GM19463 (cell line): ENCODE measurements around the gene S100A2.
"Not testable (repeated sequence)": the region's sequence is repeated elsewhere in the genome, so short reads cannot be mapped to it uniquely, and the experiment has no call there.

Experiments
- ATAC-seq: cut with Tn5 transposase; IDR thresholded peaks from one replicate; pipeline ENCODE4 v1.9.1; 2021; ENCODE audit warnings: mild to moderate bottlenecking, moderate library complexity; ENCODE audit not compliant: unreplicated experiment

The S100A2 gene

DNA sequence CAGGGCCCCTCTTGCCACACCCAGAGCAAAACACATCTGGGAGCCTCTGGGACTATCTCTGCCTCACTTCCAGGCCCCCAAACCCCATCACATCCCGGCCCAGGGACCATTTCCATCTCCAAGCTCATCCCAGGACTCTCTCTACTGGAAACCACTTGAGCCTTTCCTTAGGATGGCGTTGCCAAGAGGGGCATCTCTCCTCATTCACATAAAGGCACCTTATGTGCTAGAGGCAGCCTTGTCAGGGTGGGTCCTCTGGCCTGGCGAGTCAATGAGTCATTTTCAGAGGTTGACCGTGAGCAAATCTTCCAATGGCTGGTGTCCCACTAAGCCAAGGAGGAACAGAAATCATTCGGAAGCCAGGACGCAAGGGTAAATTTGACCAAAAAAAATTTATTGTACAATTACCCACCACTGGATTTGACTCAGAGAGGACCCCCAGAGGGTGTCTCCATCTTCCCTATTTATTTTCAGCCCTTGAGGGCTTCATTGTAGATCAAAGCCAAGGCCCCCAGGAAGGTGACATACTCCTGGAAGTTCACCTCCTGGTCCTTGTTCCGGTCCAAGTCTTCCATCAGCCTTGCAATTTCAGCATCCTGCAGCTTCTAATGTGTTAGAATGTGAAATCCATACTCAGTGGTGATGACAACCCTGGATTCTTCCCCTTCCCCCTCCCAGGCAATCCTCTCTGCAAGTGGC, 31.3 kb downstream of the S100A2 start:
- ATAC-seq: no peak

DNA sequence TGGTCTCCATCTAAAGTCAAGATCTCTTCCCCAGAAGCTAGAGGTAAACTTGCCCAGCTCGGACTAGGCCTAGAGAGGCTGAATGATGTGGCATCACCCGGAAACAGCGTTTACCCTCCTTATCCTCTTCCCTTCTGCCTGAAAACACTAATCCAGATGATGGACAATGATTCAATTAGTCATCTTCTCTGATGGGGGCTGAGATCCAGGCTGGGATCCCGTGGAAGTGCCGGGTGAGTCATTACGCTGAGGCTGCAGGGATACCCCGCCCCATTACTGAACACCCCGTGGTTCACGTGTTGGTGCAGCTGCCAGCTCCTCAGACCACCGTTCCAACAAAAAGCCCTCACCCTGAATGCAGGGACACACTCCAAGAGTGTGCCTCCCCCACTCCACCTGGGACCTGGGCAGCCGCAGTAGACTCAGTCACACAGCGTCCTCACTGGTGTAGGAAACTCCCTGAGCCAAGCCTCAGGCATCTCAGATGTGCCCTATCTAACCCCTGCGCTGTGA, 31.9 kb downstream of the S100A2 start:
- ATAC-seq: no peak

DNA sequence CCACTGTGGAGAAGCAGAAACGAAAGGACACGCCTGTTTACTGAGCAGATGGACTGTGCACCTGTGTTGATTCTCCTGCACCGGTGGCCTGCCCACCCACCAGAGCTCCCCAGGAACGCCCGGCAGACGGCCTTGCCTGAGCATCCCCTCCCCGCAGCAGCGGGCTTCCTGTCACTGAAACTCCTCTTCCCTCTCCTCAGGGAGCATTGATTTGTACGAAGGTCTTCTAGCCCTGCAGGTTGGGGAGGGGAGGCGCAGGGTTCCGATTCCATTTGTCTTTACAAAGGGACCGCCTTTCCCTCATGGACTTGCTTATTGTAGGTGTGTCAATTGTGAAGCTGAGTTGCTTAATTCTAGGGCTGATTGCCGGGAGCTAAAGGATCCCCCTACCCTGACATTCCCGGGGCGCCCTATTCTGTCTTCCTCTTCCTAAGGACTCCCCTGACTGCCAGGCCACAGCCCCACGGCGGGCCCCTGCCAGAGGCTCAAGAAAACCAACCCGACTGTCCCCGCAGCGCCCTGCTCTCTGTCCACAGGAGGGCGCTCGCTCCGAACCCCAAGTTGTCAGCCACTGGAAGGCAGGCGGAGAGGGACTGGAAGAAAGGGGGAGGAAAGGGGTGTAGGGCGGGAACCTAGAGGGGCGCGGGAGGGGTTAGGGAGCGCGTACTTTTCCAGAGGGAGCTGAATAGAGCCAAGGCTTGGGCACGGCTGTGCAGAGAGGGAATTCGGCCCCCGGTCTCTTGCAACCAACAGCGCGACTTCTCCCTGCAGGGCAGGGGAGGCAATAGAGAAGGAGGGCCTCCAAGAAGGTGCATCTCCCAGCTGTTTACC, 32.7 kb downstream of the S100A2 start:
- no peak for ATAC-seq

DNA sequence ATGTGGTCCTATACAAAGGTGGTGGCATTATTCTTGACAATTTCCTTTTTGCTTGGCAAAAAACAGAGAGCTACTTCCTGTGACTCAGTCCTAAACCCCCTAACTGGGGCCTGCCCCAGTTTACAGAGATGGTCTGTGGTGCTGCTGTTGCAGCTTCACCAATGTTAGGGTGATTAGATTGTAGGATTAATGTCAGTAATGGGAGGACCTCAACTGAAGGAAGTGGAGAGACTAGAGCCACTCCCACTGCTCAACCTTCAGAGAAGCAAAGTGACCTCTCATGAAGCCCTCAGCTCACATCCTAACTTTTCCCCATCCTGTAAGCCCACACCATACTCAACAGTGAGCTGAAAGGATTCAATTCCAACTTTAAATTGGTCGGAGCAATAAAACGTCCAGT, 33.5 kb downstream of the S100A2 start:
- no peak for ATAC-seq

DNA sequence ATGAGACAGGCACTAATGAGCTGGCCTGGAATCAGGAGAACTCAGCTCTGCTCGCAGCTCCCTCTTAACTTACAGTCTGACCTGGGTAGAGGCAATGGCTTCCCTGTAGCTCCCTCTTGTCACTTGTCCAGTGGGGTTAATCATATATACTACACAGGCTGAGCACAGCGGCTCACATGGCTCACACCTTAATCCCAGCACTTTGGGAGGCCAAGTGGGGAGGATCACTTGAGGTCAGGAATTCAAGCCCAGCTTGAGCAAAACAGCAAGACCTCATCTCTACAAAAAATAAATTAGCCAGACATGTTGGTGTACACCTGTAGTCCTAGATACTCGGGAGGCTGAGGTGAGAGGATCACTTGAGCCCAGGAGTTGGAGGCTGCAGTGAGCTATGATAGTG, 34.0 kb downstream of the S100A2 start:
- ATAC-seq: no peak

DNA sequence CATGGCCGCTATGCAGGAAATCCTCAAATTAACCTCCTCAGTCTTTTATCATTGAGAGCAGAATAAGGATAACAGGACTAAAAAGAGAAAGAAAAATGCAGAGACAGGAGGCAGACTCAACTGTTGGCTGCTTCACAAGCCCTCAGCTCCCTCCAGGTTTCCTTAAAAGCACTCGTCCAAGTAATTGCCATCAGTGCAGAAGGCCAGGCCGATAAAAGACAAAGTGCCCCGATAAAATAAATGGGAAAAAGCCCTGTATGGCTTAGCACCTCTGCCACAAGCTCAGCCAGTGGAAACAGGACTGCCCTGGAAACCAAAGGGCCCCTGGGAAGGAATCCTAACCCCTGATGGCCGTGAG, 38.0 kb downstream of the S100A2 start:
- no peak for ATAC-seq

DNA sequence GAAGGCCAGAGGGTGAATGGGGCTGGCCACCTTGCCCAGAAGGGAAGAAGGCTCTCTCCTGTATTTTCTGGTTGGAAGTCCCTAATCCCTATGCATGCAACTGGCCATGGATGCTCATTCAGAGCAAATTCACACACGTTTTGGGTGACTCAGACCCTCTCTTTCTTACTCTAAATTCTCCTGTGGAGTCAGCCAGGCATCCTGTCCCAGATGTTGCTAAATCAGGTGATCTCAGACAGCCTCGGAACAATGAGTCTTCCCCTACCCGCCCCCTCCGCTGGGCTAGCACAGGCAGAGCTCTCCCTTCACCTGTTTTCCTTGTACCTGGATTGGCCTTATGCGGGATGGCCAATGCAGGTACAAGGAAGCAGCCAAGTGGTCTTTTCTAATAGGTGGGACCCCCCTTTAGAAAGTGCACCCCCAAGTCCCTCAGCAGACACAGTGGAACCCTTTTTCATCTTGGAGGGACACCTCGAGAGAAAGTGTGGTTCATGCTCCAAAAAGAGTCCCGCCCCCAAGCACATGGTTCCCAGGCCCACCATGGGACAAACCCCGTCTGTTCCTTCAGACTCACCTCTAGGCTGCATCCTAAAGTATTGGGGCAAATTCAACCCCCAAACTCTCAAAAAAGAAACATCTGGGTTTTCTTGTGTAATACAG, 38.5 kb downstream of the S100A2 start:
- no peak for ATAC-seq

DNA sequence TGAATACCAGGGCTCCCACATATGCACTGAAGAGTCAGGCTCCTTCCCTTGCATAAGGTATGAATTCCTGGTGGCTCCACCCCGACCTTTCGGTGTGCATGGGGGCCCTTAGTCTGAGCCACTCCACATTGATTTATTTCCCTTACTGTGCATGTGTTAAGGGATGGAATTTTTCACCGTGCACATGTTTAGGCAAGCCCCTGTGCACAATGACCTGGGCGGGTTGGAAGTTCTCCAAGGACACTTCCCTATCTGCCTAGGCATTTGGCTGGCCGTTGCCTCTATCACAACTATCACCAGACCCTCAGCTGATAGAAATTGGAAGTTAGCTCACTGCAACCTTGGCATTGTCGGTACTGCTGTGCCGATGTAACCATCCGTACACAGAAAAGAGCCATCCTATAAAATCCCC, 39.5 kb downstream of the S100A2 start:
- no peak for ATAC-seq

DNA sequence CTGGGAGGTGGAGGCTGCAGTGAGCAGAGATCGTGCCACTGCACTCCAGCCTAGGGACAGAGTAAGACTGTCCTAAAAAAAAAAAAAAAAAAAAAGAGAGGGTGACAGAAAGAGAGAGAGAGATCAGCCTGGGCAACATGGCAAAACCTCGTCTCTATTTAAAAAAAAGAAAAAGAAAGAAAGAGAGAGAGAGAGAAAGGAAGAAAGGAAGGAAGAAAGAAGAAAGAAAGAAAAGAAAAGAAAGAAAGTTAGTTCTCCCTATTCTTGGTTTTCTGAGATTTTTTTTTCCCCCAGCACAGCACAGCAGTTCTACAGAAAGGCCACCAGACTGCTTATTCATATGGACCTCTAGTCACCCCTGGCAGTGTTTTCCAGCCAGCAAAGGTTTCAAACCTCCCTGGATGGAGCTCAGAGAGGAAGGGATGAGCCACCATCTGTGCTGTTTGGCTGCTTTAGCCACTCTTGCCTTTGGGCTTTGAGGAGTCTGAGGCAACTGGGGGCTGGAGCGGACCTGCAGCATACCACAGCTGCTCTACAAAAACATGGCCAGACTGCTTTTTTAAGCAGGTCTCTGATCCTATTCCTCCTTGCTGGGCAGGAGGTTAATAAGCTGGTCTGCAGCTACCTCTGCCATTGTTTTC, 40.4 kb downstream of the S100A2 start:
- no peak for ATAC-seq

DNA sequence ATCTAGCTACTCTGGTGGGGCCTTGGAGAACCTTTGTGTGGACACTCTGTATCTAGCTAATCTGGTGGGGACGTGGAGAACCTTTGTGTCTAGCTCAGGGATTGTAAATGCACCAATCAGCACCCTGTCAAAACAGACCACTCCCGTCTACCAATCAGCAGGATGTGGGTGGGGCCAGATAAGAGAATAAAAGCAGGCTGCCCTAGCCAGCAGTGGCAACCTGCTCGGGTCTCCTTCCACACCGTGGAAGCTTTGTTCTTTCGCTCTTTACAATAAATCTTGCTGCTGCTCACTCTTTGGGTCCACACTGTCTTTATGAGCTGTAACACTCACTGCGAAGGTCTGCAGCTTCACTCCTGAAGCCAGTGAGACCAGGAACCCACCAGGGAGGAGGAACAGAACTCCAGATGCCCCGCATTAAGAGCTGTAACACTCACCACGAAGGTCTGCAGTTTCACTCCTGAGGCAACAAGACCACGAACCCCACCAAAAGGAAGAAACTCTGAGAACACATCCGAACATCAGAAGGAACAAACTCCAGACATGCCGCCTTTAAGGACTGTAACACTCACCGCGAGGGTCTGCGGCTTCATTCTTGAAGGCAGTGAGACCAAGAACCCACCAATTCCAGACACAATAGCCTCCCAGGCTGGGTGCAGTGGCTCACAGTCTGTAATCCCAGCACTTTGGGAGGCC, 43.1 kb downstream of the S100A2 start:
- not testable (repeated sequence) for ATAC-seq

DNA sequence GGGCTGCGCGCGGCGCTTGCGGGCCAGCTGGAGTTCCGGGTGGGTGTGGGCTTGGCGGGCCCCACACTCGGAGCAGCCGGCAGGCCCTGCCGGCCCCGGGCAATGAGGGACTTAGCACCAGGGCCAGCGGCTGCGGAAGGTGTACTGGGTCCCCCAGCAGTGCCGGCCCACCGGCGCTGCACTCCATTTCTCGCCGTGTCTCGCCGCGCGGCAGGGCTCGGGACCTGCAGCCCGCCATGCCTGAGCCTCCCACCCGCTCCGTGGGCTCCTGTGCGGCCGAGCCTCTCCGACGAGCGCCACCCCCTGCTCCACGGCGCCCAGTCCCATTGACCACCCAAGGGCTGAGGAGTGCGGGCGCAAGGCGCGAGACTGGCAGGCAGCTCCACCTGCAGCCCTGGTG, 43.8 kb downstream of the S100A2 start:
- ATAC-seq: not testable (repeated sequence)

DNA sequence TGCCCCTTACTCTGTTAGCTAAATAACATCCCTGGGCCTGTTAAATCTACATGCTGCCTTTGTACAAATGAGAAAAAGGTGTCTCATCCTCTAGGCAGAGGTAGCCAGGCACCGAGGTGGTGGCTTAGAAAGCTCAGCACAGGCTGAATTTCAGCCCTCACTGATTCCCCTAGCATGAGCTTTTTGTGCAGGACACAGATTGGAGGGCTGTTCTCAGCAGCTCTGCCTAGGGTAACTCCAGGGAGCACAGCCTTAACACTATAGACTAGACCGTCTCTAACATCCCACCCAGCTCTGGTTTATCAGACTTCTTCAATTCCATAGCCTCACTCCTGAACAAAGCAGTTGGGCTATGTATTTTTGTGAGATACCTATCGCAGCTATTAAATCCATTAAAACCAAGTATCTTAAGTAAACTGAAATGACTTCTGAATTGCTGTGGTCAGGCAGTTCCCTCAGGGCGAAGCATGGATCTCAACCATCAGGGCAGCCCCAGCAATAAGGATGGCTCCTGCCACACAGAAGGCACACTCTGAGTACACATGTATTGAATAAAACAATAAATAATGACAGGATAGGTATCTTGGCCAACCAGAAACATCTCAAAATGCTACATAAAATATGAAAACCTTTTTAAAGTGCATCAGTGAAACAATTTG, 44.7 kb downstream of the S100A2 start:
- no peak for ATAC-seq

DNA sequence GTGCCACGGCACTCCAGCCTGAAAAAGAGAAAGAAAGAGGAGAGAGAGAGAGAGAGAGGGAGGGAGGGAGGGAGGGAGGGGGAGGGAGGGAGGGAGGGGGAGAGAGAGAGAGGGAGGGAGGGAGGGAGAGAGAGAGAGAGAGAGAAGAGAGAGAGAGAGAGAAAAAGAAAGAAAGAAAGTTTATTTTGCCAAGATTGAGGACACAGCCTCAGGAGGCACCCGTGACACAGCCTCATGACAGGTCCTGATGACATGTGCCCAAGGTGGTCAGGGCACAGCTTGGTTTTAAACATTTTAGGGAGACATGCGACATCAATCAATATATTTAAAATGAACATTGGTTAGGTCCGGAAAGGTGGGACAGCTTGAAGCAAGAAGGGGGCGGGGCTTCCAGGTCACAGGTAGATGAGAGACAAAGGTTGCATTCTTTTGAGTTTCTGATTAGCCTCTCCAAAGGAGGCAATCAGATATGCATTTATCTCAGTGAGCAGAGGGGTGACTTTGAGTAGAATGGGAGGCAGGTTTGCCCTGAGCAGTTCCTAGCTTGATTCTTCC, 45.4 kb downstream of the S100A2 start:
- ATAC-seq: not testable (repeated sequence)

DNA sequence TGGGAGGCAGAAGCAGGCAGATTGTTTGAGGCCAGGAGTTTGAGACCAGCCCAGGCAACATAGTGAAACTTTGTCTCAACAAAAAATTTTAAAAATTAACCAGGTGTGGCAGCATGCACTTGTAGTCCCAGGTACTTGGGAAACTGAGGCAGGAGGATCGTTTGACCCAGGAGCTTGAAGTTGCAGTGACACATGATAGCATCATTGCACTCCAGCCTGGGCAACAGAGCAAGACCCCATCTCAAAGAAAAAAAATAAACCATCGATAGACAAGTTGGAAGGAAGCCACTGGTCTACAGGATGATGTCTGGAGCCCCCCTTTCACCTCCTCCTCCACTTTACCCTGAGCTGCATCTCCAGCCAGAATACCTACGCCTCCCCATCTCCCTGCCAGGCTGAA, 46.4 kb downstream of the S100A2 start:
- ATAC-seq: no peak

DNA sequence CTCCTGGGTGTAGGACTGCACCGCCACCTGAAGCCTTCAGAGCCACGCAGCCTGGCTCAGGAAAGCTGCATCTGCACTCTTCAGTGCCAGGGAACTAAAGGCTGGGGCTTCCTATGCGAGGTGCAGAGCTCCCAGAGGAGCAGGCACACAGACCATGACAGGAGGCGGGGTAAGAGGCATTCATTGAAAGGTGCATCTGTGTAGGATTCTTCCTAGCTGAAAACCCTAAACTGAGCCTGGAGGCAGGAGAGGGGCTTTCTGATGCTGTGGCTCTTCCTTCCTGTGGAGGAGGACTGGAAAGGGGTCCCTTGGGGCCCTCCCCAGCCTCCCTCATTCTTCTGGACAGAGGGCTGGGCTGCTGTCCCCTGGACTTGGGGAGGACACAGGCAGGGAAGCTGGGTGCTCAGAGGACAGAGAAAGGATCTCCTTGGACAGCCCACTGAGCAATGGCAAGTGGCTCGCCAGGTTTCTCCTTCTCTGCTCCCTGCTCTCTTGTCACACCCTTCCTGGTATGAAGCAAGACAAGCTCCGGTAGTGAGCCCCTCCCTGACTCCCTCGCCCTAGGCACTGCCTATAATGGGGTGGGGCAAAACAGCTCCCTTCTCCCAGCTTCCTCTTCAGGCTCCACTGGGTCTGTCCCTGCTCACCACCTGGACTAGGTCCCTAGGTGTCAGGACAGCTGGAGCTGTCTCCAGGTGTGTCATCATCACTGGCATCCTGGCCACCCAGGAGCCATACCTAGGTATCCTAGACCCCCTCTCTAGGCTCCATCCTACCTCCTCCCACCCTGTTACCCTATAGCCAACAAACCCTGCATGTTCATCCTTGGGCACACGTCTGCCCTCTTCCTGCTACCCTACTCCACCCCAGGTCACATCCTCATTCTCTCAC, 49.9 kb downstream of the S100A2 start:
- ATAC-seq: no peak

DNA sequence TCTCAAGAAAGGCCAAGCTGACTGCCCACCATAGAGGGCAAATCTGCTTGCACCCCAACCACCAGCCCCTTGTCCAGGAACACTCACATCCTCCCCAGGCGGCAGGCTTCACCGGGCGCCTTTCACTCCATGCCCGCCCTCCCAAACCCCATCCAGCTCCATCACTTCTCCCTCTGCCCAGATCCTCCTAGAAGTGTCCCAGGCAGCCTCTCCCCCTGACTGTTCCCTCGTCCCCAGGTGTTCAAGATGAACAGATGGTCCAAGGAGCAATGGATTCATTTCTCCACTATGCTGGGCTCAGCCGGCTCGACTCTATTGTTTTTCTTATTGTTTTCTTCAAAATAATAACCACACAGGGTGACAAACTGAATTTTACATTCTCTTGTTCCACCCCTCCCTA, 52.0 kb downstream of the S100A2 start:
- no peak for ATAC-seq

DNA sequence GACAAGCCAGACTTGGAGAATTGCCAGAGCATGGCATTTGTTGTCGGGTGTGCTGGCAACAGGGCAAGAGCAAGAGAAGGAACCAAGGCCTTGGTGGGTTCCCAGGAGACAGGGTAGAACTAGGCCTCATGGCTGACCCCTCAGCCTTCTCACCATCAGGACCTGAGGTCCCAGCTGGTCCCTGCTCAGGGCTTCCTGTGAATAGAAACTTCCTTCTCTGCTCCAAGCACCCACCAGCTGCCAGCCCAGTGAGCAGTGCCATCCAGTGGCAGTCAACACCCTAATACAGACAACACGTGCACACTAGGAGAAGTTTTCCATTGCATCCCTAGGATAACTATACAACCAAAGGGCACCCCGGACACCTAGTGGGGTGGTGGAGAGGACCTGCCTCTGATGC, 52.6 kb downstream of the S100A2 start:
- ATAC-seq: no peak
